GM18499 (cell line): Measurements from ENCODE around the gene WDR93.

Source experiments
- ATAC-seq: cut with Tn5 transposase; IDR thresholded peaks from one replicate; pipeline ENCODE4 v1.9.1; 2021; ENCODE audit warnings: moderate number of reproducible peaks; ENCODE audit not compliant: insufficient read depth, unreplicated experiment

The WDR93 gene

DNA sequence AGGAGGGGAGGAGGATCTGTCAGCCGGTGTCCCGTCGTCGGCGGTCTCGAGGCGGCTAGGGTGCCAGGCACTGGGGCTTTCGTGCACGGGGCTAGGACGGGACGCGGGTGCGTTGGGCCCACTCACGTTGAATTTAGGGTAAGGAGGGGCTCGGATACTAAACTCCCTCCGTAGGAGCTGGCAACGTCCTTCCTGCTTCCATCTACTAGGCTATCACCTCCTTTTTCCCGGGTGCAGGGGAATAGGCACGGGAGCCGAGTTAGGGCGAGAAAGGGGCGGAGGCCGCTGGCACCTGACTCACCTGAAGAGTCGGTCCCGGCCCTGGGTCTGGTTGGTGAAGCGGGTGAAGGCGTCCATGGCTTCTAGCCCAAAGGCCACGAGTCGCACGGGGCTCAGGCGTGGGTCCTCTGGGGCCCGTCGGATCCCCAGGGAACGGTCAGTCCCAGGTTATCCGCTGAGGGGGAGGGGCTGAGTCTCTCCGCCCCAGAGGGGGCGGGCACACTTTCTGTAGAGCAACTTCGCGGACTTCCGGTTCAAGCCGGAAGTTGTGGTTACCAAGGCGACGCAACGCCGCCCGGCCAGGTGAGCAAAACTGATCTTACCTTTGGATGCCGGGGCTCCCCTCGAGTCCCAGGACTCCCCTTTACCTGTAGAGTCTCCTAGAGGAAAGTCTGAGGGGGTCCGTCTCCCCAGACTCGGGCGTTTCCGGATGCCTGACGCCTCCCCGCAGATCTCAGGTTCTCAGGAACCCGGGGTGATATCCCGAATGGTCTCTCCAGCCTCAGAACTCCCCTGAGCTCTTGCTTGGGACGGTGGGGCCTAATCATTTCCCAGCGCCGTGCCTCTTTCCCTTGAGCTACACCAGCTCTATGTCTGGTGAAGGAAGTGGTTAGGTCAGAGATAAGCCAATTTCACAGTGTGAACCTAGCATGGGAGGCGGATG, at the start of gene WDR93, which contains the start of gene PEX11A:
WDR93 (plus strand) TSS at position 536 of the 943 bp plus-strand sequence. CDS start 10,936 bp downstream, outside the sequence.
PEX11A (minus strand) TSS at position 479 of the 943 bp plus-strand sequence; CDS start at position 357, 122 bp downstream.
- ATAC-seq: peak; percentile 68

DNA sequence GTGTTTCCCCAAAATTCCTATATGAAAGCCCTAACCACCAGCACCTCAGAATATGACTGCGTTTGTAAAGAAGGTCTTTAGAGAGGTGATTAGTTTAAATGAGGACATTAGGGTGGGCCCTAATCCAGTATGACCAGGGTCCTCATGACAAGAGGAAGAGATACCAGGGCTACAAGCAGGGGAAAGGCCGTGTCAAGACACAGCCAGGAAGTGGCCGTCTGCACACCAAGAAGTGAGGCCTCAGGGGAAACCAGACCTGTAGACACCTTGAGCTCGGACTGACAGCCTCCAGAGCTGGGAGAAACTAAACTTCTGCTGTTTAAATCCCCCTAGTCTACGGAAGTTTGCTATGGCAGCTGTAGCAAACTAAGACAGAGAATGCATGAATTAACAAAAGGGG, 49.6 kb upstream of the WDR93 start:
- no peak for ATAC-seq

DNA sequence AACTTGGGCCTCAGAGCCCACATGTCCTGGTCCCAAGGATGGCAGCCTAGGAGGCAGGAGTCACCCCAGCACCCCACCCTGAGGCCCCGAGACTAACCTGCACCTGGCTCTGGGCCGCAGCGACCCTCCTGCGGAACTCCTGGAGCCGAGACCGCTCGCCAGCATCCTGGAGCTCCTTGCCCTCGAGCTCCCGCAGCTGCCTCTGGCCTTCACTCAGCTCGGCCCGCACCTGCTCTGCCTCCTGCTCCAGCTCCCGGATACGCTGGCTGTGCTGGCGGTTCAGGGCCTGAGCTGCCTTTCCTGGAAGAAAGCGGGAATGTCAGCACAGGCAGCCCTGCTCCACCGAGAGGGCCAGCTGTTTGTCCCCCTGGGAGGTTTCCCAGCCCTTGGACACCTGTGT, 48.5 kb upstream of the WDR93 start:
- no peak for ATAC-seq

DNA sequence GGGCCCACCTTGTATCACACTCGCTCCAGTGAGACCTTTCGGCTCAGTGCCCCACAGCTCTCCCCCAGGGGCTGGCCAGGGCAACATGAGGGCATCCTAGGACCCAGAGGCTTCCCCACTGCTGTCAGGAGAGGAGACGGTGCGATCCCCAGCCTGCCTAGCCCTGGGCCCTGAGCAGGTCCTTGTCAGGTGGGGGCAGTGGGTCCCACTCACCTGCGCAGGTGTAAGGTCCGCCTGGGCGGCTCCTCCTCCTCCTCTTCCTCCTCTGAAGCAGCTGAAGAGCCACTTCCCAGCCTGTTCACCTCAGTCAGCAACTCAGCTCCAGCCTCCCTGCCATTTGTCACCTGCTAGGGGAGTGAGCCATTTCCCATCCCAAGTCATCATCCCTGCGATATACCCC, 44.9 kb upstream of the WDR93 start:
- no peak for ATAC-seq

DNA sequence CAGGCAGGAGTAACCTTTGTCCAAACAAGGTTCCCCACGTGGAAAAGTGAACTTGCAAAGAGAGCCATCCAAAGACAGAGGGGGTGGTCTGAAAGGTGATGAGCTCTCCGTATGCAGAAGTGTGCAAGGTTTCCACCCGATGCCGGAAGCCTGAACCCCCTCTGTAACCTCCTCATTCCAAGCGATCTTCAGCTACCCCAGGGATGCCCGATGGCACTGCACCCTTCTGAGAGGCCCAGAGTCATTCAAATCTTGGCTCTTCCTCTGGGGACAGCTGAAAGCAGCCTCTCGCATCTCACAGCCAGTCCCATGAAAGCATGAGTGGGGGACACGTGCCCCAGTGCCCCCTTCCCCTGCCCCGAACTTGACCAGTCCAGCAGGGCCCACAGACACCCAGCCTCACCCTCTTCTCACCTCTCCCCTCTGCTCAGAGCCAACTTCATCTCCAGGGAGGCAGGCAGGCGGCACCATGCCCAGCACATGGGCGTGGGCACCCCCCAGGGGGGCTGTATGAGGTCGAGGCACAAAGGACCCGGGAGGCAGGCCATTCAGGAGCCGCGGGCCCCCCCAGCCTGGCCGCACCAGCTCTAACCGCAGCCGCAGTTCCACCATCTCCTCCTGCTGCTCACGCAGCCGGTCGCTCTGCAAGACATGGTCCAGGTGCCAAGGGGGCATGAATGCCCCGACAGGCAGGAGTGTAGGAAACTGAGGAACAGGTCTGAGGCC, 44.0 kb upstream of the WDR93 start:
- ATAC-seq: no peak

DNA sequence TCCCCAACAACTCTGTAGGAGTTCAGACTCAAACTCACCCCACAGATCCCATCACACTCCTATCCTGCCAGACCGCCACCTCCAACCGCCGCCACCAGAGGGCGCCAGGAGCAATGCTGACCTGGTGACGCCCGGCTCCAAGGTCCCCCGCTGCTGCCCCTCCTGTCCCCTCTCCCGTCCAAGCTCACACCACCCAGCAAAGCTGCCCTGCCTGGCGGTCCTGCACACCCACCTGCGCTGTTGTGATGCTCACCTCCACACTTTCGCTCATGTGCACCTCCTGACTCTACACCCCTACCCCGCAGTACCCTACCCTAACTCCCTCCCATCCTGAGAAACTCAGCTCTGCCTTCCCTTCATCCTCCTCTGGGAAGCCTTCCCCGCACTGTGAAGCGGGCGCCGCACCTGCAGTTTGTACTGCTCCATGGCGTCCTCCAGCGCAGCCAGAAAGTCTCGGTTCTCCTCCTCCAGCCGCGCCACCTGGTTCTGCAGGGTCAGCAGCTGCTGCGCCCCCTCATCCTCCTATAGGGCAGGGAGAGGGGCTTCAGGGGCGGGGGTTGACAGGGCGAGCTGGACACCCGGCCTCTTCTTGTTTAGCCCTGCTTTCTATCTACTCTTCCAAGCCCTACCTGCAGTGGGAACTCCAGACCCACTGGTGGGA, 43.3 kb upstream of the WDR93 start:
- no peak for ATAC-seq

DNA sequence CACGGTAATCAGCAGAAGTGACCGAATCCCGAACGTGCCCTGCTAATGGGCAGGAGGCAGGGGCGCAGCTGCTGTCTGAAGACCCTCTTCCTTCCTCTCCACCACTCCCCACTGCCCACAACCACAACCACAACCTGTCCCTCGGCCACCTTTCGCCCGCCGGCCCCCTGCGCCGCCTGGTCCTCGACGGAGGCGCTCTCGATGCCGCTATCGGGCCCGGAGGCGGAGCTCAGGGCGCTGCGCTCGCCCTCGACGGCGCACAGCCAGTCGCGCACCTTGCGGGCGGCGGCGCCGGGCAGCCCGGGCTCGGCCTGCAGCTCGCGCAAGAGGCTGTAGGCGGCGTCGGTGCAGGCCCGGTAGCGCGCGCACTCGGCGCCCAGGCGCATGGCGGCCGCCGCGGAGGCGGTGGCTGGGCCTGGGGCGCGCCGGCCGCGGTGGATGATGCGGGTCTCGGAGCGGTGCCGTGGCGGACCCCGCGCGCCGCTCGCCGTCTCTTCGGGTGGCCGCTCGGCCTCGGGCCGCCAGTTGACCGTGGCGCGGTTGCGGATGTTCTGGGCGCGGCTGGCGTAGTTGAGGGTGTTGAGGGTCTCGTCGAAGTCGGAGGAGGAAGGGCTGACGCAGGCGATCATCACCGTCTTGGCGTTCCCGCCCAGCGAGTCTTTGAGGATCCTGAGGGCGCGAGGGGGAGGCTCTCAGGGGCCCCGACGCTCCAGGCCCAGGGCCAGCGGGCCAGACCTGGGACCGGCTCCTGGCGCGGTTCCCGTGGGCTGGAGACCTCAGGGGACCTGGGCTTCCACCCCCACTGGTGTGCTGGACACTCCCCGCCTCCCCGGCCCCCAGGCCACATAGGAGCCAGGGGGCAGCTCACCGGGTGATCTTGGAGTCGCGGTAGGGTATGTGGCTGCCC, 42.3 kb upstream of the WDR93 start:
- ATAC-seq: no peak

DNA sequence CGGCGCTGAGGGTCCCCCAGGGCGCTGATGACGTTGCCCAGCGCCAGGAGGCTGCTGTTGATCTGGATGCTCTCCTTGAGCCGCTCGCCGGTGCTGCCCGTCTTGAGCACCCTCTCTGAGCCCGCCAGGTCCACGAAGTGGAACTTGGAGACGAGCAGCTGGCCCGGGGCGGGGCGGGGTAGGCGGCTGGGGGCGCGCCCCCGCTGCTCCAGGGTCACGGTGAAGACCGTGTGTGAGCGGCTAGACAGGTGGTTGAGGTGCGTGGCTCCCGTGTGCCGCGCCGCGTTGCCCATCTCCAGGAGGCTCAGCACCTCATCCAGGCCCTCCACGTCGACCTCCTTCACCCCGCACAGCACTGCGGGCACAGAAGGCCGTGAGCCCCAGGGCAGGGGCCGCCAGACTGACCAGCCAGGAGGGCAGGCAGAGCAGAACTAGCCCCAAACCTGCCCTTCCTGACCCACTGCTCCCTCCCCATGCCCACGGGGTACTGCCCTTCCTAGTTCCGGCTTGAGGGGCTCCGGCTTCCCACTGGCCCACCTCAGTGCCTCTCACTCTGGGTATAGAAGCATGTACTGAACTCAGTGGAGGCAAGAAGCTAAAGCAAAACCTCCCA, 41.5 kb upstream of the WDR93 start:
- no peak for ATAC-seq

DNA sequence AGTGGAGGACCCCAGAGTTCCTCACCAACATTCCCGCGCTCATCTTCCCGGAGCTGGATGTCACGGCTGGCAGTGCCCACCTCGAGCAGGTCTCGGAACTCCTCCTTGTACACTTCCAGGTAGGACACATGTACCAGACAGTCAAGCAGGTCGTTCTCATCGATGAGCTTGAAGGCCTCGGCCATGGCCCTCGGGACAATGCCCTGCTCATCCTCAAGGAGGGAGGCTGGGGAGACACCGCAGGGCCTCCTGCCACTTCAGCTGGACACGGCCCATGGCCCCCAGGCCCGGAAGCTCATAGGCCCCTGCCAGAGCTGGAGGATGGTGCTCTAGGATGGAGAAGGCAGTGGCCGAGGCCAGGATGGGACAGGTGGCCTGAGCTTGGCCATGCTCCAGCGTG, 40.9 kb upstream of the WDR93 start:
- ATAC-seq: no peak

DNA sequence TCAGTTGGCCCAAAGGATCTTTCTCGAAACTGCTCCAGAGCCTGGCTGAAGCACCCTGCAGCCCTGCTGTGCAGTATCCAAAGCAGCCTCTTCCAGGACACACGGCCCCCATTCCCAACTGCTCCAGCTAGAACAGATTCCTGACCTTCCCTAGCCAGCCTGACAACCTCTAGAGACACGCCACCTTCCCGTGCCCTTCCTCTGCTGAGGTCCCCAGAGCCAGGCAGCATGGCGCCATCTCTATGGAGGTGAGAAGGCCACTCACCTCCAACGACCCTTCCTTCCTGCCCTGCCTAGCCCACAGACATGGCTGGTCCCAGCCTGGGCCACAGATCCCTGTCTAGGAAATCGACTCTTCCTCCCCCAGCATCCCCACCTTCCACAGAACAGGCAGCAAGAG, 38.5 kb upstream of the WDR93 start:
- no peak for ATAC-seq

DNA sequence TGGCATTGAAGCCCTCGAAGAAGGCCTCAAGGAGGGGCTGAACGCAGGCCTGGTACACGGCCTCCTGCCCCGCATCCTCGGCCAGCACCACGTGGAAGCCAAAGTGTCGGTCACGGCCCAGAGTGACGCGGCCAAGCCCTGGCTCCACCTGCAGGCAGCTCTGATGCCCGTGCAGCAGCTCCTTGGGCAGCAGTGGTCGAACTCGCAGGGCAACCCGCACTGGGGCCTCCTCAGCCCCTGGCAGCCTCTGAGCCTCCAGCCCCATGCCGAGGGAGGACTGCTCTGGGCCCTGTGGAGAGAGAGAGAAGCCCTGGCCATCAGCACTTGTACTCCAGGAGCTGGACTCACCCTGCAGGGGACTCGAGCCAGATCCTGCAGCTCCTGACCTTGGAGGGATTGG, 37.9 kb upstream of the WDR93 start:
- ATAC-seq: no peak

DNA sequence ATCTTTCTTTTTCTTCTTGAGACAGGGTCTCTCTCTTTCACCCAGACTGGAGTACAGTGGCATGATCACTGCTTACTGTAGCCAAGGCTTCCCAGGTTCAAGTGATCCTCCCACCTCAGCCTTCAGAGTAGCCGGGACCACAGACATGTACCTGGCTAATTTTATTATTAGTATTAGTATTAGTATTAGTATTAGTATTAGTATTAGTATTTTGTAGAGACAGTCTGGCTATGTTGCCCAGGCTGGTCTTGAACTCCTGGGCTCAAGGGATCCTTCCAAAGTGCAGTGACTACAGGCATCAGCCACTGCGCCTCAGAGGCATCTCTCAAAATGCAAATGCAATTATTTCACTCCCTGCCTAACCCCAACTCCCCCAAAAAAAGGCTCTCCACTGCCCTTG, 37.0 kb upstream of the WDR93 start:
- no peak for ATAC-seq

DNA sequence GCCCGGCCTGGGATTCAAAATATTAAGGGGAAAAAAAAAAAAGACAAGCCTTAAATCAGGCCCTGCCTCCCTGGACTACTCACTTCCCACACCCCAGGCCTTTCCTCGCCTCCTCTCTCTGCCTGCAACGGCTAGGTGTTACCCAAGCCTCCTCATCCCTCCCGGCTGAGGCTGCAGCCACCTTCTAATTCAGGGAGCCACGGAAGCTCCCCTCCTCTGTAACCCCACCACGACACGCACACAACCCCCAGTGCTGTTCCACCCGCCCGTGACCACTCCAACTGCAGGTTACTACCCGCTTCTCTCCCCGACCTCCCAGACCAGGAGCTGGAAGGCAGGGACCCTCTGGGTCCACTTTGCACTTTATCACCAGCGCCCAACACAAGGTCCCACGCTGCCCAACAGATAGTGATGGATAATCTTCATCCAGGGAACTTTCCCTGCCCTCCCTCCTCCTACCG, 36.3 kb upstream of the WDR93 start:
- no peak for ATAC-seq

DNA sequence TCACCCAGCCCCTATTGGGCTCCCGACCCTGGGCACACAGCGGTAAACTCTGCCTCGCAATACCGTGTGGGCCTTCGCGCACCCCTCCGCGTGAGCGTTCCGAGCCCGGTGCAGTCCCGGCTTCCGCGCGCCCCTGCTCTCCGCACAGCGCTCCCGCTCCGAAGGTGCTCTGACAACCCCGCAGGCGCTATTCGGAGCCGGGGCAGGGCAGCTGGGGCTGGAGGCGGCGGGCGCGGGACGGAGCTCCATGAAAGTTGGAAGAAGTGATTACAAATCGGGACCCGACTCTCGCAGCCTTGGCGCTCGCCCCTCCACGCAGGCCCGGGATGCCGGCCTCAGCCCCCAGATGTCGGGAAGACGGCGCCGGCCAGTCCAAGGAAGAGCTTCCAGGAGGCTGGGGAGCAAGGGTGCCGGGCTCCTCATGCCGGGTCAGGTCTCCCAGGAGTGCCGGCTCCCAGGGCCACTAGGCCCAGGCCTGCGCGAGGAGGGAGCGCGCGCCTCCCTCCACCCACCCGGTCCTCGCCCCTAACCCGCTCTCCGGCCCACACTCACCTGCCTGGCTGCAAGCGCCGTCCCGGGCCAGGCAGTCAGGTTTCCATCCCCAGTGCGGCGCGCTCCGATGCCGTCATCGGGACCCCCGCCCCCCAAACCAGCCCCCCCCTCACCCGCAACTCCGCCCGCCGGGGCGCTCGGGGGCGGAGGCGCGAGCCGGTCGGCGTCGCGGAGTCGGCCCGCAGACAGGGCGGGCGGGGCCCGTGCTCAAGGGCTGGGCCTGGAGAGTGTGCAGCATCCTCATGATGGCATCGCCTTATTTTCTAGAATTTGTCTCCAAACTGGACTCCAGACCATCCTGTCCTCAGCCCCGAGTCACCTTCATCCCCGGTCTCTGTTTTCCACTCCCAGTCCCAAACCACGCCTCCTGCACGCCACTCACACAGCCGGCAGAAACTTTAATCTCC, 35.5 kb upstream of the WDR93 start, which contains the start of gene KIF7:
KIF7 (minus strand) TSS at position 621 of the 959 bp plus-strand sequence. CDS start 2,537 bp downstream, outside the sequence.
- no peak for ATAC-seq

DNA sequence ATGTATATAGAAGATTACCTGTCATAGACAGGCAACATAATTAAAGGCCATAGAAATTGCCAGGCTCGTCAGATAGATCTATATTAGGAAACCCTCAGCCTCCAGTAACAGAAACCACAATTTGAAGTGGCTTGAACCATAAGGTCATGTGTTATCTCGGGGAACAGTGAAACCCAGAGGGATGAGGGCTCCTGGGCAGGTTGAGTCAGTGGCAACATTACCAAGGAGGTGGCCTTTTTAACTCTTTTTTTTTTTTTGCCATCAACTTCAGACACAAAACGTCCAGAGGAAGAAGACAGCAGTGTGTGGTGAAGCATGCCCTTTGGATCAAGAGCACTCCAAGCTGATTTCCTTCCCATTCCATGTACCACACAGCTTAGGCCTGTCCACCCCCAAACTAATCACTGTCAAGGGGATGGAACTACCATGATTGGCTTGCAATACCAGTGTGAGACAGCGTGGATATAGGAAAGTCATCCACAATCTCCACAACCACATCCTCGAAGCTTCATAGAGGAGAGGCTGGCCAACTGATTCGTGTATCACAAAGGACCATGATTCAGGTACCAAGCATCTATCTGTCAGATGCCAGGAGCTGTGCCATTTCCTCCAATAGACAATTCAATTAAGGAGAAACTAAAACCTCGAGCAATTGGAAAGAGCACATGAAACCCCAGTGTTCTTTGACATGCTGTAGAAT, 34.3 kb upstream of the WDR93 start:
- no peak for ATAC-seq

DNA sequence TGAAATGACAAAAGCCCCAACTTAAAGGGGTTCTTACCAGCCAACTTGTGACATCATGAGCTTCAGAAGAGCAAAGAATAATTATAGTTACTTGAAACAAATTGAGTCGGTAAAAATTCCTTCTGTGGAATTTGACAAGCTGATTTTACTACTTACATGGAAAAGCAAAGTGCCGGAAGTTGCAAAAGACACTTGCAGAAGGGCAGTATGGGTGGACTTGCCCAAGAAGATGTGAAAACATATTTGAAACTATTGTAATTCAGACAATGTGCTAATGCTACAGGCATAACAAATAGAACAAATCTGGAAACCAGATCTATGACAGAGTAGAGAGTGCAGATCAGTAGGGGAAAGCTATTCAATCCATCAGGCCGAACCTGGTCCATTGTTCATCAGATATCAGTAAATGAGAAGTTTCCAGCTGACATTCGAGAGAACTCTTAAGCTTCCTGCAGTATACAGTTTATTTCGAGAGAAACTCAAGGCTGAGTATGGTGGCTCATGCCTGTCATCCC, 32.9 kb upstream of the WDR93 start:
- no peak for ATAC-seq

DNA sequence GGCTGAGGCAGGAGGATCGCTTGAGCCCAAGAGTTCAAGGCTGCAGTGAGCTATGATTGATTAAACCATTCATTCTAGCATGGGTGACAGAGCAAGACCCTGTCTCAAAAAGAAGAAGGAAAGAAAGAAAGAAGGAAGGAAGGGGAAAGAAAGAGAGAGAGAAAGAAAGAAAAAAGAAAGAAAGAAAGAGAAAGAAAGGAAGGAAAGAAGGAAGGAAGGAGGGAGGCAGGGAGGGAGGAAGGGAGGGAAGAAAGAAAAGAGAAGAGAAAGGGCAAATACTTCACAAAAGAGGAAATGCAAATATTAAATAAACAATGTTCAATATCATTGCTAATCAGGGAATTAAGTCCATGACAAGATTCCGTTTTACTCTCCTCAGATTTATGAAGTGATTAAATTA, 31.3 kb upstream of the WDR93 start:
- no peak for ATAC-seq
